Ishikawa (cell line): ENCODE measurements around the gene SMYD3.

Experiments
- CEBPB ChIP-seq: IDR thresholded peaks from 2 replicates; pipeline ENCODE4 v1.6.1; 2012
- CREB1 ChIP-seq: IDR thresholded peaks from 2 replicates; pipeline ENCODE4 v1.6.1; 2012; ENCODE audit warnings: low read depth
- EGR1 ChIP-seq: IDR thresholded peaks from 2 replicates; pipeline ENCODE4 v1.6.1; 2012
- EP300 ChIP-seq: IDR thresholded peaks from 2 replicates; pipeline ENCODE4 v1.6.1; 2012; ENCODE audit warnings: borderline replicate concordance
- FOXM1 ChIP-seq: IDR thresholded peaks from 2 replicates; pipeline ENCODE4 v1.6.1; 2012; ENCODE audit warnings: low read depth, borderline replicate concordance
- MAX ChIP-seq: IDR thresholded peaks from 2 replicates; pipeline ENCODE4 v1.6.1; 2012
- NFIC ChIP-seq: IDR thresholded peaks from 2 replicates; pipeline ENCODE4 v1.6.1; 2012
- RAD21 ChIP-seq: IDR thresholded peaks from 2 replicates; pipeline ENCODE4 v1.6.1; 2012; ENCODE audit warnings: low read depth
- REST ChIP-seq: IDR thresholded peaks from 2 replicates; pipeline ENCODE4 v1.6.1; 2012; ENCODE audit warnings: low read depth, mild to moderate bottlenecking
- TAF1 ChIP-seq: IDR thresholded peaks from 2 replicates; pipeline ENCODE4 v1.6.1; 2012; ENCODE audit warnings: low read depth, mild to moderate bottlenecking
- TCF12 ChIP-seq: IDR thresholded peaks from 2 replicates; pipeline ENCODE4 v1.6.1; 2012; ENCODE audit warnings: low read depth
- TEAD4 ChIP-seq: IDR thresholded peaks from 2 replicates; pipeline ENCODE4 v1.6.1; 2012
- USF1 ChIP-seq: IDR thresholded peaks from 2 replicates; pipeline ENCODE4 v1.6.1; 2012
- YY1 ChIP-seq: IDR thresholded peaks from 2 replicates; pipeline ENCODE4 v1.6.1; 2012; ENCODE audit warnings: low read depth
- ZBTB7A ChIP-seq: IDR thresholded peaks from 2 replicates; pipeline ENCODE4 v1.6.1; 2012; ENCODE audit warnings: low read depth

Gene SMYD3

GRCh38 chr1:246338098-246338497 lies 169.0 kb downstream of the SMYD3 start:
- no peak for TF ChIP-seq TCF12
- no peak for TF ChIP-seq NFIC

- TF ChIP-seq CEBPB (no peak), EP300 (no peak), TCF12 (no peak), TAF1 (no peak), RAD21 (no peak), MAX (no peak), USF1 (no peak), NFIC (no peak), FOXM1 (no peak), EGR1 (no peak), REST (no peak)
These were observed 171.9 kb downstream of the SMYD3 start for GRCh38 chr1:246335151-246335550.

- no peak for TF ChIP-seq CREB1
- no peak for TF ChIP-seq TEAD4
- no peak for TF ChIP-seq MAX
- no peak for TF ChIP-seq FOXM1
These were observed 173.2 kb downstream of the SMYD3 start for GRCh38 chr1:246333855-246334254.

GRCh38 chr1:246332078-246332477 lies 175.0 kb downstream of the SMYD3 start:
- no peak for TF ChIP-seq CREB1
- TF ChIP-seq TAF1: no peak
- TF ChIP-seq EP300: no peak
- no peak for TF ChIP-seq USF1
- no peak for TF ChIP-seq YY1
- no peak for TF ChIP-seq MAX
- no peak for TF ChIP-seq CEBPB
- TF ChIP-seq EGR1: no peak
- no peak for TF ChIP-seq TCF12
- TF ChIP-seq TEAD4: no peak
- no peak for TF ChIP-seq ZBTB7A
- TF ChIP-seq NFIC: no peak
- no peak for TF ChIP-seq RAD21
- TF ChIP-seq FOXM1: no peak
- TF ChIP-seq REST: no peak

GRCh38 chr1:246329900-246330299 lies 177.2 kb downstream of the SMYD3 start:
- TF ChIP-seq ZBTB7A (no peak), YY1 (no peak), RAD21 (no peak), REST (no peak), NFIC (no peak), FOXM1 (no peak), USF1 (no peak), CREB1 (no peak), MAX (no peak), TAF1 (no peak), CEBPB (no peak), TCF12 (no peak)
